ENCODE measurements around the gene SEMA5B.

Gene SEMA5B

GRCh38 chr3:123027292-123028232 is at the start of gene SEMA5B:
SEMA5B (minus strand) TSS chr3:123027763; CDS start chr3:122961263, 66,500 bp downstream.
- peak in 1 of 3 experiments; percentile 8 for DNase-seq (ENCODE audit: low read depth in 3 of 3)

- no peak for DNase-seq (ENCODE audit: low read depth in 3 of 3)
Observed at GRCh38 chr3:123076496-123077418, 49.2 kb upstream of the SEMA5B start.

DNA sequence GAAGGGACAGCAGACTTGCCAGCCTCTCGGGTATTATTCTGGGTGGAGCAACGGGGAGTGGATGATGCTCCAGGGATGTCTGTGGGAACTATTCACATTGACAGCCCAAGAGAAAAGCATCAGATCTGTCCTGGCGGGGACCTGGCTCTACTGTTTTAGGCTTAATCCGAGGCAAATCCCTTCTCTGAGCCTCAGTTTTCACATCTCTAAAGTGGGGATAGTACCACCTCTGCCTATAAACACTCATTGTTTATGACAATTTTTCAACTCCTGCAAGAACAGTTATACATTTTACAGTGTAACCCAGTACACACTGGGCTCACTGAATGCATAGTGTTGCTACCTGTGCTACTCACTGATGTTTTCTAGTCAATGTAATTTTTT is 48.5 kb upstream of the SEMA5B start:
- DNase-seq (ENCODE audit: low read depth in 3 of 3), result no peak

DNA sequence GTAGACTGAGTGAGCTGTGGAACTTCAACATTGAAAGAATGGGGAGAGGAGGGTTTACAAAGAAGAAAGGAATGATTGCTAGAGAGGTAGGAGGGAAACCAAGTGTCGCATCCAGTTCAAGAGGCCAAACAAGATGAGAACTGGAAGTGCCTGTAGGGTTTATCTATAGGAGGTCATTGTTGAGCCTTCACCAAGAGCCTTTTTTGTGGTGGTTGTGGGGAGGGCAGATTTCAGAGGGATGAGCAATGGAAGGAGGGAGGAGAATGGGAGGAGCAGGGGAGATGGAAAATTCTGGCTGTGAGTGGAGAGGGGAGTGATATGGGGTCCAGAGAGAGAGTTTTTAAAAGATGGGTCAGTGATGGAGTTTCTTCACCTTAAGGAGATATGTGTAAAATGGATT is 47.8 kb upstream of the SEMA5B start:
- no peak for DNase-seq (ENCODE audit: low read depth in 3 of 3)

GRCh38 chr3:123072564-123072963 is 45.0 kb upstream of the SEMA5B start:
- no peak for DNase-seq (ENCODE audit: low read depth in 3 of 3)

DNA sequence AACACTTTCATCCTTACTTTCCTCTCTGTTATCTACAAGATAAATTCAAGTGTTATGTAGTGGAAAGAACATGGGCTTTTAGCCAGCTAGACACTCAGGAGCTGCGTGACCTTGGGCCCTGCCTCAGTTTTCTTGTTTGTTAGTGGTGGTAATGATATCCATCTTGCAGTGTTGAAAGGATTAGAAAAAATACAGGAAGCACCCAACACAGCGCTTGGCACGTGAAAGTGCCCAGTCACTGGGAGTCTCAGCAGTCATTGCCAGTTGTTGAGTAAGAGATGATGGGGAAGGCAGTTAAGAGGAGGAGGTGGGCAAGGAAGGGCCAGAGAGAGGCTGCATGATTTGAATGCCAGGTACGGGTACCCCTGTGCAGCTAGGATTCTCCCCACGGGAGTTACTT is 44.6 kb upstream of the SEMA5B start:
- no peak for DNase-seq (ENCODE audit: low read depth in 3 of 3)

- no peak for DNase-seq (ENCODE audit: low read depth in 3 of 3)
Observed at GRCh38 chr3:123071581-123071980, 44.0 kb upstream of the SEMA5B start.

DNA sequence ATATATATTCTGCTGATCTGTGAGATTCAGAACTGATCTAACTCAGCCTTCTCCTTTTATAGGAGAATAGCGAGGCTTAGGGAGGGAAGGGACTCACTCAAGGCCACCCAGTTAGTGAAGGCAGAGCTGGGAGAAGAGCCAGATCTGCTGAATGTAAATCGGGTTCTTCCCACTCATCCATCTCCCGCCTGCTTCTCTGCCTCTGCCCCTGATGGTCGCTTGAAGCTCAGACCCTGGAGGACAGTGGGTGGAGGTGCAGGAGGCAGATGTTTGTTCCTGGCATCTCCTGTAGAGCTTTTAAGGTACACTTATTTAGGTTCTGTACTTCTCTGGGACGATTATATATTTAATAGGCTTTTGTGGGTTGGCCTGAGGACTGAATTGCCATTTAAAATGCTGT is 43.6 kb upstream of the SEMA5B start:
- DNase-seq (ENCODE audit: low read depth in 3 of 3), result no peak

- no peak for DNase-seq (ENCODE audit: low read depth in 3 of 3)
Observed at GRCh38 chr3:123070510-123070909, 42.9 kb upstream of the SEMA5B start.

- DNase-seq (ENCODE audit: low read depth in 3 of 3), result no peak
Observed at GRCh38 chr3:123068601-123069381, 41.2 kb upstream of the SEMA5B start.

- peak in 1 of 3 experiments; percentile 5 for DNase-seq (ENCODE audit: low read depth in 3 of 3)
Observed at GRCh38 chr3:123067689-123068600, 40.4 kb upstream of the SEMA5B start.

- DNase-seq (ENCODE audit: low read depth in 3 of 3), result peak; percentile 56 to 84 (median 63)
Observed at GRCh38 chr3:123066896-123067688, 39.5 kb upstream of the SEMA5B start, which contains the start of gene PDIA5. PDIA5 (plus strand) TSS chr3:123067025; CDS start chr3:123067165, 140 bp downstream.

DNA sequence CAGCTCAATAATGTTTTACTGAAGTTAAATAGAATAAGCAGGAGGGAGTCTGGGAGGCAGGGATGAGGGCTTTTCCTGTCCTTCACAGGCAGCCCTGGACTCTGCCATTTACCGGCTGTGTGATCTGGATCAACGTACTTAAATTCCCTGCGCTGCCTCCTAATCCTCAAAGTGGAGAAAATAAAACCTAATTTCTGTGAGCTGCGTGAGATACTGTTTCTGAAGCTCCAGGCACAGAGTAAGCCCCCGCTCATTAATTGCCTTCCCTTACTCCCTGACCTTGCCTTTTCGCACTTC is 39.0 kb upstream of the SEMA5B start:
- DNase-seq (ENCODE audit: low read depth in 3 of 3), result no peak

DNA sequence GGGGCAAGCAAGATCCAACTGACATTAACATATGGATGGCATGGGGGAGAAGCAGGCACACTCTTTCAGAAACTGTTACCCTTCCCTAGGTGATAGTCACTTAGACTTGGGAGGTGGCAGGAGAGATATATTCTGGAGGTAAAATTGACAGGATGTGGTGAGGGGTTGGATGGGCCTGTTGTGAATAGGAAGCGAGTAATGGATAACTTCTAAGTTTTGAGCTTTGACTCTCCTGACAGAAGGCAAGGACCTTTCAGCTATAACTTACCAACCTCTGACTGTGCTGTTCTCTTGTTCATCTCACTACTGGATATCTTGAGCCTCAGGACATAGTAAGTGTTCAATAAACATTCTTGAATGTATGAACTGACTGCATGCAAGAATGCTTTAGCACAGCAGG is 37.4 kb upstream of the SEMA5B start:
- DNase-seq (ENCODE audit: low read depth in 3 of 3), result no peak

GRCh38 chr3:123064506-123064905 is 36.9 kb upstream of the SEMA5B start:
- no peak for DNase-seq (ENCODE audit: low read depth in 3 of 3)

DNA sequence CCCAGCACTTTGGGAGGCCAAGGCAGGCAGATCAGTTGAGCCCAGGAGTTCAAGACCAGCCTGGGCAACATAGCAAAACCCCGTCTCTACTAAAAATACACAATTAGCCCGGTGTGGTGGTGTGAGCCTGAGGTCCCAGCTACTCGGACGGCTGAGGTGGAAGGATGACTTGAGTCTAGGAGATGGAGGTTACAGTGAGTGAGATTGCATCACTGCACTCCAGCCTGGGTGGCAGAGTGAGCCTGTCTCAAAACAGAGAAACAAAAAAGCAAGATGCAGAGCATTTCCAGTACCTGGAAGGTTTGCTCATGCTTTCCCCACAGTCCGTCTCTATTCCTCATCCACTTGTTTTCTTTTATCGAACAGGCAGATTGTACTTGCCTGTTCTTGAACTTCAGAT is 35.5 kb upstream of the SEMA5B start:
- DNase-seq (ENCODE audit: low read depth in 3 of 3), result no peak

DNA sequence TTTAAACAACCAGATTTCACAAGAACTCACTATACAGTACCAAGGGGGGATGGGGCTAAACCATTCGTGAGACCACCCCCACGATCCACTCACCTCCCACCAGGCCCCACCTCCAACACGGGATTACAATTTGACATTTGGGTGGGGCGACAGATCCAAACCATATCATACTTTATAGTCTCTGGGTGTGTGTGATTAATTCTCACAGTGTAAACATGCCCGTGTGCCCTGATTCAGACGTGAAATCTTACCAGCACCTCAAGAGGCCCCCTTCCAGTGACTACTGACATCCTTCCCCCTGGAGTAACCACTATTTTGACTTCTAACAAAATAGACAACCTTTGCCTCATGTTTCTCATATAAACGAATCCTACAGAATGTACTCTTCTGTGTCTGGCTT is 34.3 kb upstream of the SEMA5B start:
- DNase-seq (ENCODE audit: low read depth in 3 of 3), result no peak

DNA sequence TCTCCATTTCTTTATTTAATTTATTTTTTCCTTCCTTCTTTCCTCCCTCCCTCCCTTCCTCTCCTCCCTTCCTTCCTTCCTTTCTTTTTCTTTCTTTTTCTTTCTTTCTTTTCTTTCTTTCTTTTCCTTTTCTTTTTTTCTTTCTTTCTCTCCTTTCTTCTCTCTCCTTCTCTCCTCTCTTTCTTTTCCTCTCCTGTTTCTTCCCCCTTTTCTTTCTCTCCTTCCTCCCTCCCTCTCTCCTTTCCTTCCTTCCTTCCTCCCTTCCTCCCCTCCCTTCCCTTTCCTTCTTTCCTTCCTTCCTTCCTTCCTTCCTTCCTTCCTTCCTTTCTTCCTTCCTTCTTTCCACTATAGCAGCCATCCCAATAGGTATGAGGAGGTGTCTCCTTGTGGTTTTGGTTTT is 32.5 kb upstream of the SEMA5B start:
- DNase-seq (ENCODE audit: low read depth in 3 of 3), result no peak

DNA sequence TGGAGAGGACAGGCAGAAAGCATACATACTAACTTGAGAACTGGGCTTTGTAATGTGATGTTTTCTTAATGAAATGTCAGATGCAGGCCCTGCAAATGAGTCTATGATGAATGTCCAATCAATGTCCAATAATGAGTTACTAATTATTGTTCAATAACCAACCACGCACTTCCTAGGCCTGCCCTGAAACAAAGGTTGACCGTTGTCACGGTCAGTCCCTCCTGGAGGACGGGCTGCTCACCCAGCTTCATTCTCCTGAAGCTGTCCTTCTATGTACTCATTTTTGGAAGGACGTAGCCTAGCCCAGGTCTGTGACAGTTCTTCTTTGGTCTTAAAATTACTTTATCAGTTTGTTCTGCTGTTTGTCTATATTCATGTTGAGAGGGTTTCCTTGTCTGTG is 30.9 kb upstream of the SEMA5B start:
- DNase-seq (ENCODE audit: low read depth in 3 of 3), result no peak

DNA sequence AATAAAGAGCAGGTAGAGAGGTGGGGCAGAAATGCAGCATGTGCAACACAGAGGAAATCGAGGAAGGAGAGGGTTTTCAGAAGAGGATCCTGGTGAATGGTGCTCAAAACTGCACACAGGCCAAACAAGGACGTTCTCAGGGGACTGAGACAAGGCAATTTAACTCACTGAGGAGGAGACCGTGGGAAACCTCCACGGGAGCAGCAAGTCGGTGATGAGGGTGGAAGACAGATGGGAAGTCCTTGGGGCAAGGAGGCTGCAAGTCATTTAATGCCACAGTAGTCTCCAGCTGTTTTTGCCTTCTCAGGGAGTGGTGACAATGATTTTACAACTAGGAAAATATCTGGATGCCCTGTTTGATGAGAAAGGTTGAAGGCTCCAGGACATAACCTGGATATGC is 27.8 kb upstream of the SEMA5B start:
- no peak for DNase-seq (ENCODE audit: low read depth in 3 of 3)

Data from stimulated activated CD4-positive, alpha-beta T cell treated with anti-CD3 and anti-CD28 coated beads, TNF-alpha, amount 100 ng/mL, for 24 hours (primary cell).